ENCODE data around the gene ECHDC3.

DNA sequence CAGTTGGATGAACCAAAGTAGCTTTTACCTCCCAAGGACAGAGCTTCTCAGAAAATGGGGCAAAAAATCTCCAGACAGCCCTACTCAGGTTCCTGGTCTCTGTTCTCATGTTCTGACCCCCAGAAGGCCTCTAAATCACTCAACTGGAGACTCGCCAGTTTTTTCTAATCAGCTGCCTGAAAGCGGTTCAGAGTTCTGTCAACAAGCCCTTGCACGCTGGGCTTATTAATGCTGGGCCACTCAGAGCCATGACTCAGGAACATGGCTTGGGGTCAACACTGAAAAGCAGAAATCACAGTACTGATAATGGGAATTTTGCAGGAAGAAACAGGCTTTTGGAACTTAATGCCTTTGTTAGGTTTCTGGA, 15.3 kb downstream of the ECHDC3 start:
- TF ChIP-seq CTCF (IDR thresholded peaks at IDR 0.05; ENCODE audit: low read depth, low read length, poor library complexity, severe bottlenecking): no peak
- TF ChIP-seq EZH2phosphoT487 (IDR thresholded peaks at IDR 0.05; ENCODE audit: borderline replicate concordance, low read length): no peak
